ENCODE data around the gene TBCK.

DNA sequence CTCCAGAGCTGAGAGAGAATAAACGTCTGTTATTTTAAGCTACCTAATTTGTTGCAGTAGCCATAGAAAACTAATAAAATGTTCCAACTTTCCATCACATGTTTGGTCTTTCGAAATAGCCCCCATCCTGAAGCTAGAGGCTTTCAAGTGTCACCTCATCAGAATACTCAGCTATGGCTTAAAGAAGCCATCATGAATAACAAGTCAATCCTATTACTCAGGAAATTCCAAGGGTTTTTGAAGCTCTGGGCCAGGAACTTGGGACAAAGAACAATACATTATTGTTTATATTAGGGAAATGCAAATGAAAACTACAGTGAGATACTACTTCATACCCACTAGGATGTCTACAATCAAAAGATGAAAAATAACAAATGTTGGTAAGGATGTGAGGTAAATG is 42.2 kb downstream of the TBCK start:
- TF ChIP-seq, protein P1, sequence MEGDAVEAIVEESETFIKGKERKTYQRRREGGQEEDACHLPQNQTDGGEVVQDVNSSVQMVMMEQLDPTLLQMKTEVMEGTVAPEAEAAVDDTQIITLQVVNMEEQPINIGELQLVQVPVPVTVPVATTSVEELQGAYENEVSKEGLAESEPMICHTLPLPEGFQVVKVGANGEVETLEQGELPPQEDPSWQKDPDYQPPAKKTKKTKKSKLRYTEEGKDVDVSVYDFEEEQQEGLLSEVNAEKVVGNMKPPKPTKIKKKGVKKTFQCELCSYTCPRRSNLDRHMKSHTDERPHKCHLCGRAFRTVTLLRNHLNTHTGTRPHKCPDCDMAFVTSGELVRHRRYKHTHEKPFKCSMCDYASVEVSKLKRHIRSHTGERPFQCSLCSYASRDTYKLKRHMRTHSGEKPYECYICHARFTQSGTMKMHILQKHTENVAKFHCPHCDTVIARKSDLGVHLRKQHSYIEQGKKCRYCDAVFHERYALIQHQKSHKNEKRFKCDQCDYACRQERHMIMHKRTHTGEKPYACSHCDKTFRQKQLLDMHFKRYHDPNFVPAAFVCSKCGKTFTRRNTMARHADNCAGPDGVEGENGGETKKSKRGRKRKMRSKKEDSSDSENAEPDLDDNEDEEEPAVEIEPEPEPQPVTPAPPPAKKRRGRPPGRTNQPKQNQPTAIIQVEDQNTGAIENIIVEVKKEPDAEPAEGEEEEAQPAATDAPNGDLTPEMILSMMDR (conservative IDR thresholded peaks at IDR 0.05), result no peak
- no peak for TF ChIP-seq ZFX (IDR thresholded peaks at IDR 0.05)
